ENCODE results near the gene RPL38.

The RPL38 gene

DNA sequence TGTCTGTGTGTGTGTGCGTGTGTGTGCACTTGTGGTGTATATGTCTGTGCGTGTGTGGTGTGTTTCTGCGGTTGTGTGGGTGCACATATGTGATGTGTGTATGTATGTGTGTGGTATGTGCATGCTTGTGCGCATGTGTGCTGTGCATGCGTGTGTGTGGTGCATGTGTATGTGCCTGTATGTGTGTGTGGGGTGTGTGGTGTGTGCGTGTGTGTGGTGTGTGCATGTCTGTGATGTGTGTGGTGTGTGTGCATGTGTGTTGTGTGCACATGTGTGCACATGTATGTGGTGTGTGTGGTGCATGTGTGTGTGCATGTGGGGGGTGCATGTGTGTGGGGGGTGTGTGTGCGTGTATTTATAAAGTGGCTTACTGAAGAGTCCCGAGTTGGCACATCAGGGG, 47.6 kb downstream of the RPL38 start:
- DNase-seq: no peak

DNA sequence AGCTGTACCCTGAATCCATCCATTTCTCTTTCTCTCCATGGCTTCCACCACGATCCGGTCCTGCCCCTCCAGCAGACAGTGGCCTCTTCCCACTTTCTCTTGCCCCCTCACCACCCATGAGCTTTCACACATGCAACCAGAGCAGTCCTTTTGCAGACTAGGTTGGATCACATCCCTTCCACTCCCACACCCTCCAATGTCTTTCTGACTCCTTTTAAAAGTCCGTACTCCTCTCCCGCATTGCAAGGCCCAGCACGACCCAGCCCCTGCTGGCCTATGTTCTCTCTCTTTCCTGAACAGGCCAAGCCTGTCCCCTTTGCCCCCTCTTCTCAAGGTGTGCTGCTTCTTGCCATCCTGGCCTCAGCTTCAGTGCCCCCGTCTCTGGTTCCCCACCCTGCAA, 48.1 kb downstream of the RPL38 start:
- DNase-seq: no peak

DNA sequence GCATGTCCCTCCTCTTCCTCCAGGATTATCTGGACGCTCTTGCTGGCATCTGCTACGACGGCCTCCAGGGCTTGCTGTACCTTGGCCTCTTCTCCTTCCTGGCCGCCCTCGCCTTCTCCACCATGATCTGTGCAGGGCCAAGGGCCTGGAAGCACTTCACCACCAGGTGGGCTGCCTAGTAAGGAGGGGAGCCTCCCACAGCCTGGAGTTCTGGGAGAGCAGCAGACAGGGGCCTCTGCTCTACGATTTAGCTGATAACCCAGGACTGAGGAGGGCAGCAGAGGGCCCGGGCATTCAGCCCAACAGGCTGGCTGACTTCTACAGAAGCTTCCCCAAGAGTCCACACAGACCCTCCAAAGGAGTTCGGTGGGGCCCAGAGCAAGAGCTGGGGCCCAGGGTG, 48.7 kb downstream of the RPL38 start:
- DNase-seq: no peak

DNA sequence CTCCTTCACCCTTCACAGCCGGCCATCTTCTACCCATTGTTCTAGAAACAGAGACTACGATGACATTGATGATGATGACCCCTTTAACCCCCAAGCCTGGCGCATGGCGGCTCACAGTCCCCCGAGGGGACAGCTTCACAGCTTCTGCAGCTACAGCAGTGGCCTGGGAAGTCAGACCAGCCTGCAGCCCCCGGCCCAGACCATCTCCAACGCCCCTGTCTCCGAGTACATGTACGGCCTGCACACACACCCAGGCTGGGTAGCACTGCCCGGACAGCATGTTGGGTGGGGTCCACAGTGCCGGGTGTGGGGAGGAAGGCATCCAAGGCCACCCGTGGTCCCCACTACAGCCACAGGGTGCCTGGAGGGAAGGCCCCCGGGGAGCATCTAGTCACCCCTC, 49.6 kb downstream of the RPL38 start:
- DNase-seq: no peak

DNA sequence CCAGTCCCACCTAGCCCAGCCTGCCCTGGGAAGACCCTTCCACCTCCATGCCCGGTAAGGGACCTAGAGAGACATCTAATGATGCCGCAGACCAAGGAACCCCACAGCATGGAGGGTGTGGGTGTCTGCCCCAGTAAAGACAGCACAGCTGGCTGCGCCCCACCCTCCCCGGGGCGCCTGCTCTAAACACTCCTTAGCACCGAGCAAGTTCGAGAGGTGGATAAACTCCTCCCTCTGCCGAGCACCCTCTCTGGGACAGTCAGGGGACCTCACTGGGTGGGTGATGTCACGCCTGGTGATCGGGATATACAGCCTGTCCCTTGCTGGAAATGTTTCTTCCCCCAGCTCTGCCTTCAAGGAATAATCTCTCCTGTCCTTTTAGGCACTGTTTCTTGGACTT, 53.8 kb downstream of the RPL38 start:
- no peak for DNase-seq

DNA sequence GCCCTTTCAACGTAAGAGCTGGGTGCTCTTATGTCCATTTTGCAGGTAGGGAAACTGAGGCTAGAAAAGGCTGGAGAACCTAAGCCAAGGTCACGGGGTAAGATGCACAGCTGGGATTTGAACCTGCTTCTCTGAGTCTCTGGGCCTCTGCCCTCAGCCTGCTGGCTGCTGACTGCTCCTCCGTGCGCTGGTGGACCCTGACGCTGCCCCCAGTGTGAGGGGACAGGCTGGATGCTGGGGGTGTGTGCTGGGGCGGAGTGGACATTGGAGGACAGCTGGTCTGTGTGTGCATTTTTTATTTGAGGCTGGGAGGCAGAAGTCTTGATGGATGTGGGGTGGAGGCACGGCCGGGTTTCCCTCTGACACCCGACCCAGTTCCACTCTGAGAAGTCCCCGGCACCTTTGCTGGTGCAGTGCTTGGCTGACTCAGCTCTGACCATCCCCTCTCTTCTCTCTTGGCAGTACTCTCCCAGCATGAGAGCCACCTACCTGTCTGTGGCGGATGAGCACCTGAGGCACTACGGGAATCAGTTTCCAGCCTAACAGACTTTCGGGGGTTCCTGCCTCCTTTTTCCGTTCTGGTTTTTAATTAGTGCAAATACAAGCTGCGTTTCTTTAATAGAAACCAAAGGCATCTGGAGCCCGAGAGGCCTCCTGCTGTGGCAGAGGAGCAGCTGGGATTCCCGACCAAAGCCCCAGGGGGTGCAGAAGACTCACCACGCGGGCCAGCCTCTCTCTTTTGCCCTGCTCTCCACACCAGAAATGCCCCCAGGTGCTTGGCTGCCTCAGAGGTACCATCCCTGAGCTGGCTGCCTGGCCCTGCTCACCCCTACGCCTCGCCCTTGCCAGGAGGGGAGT, 56.4 kb downstream of the RPL38 start:
- DNase-seq: no peak

Measured in CD4-positive, alpha-beta T cell treated with Interleukin-12 subunit alpha and Interleukin-12 subunit beta, for 1 hour (primary cell).